NT2/D1 (cell line): ENCODE measurements around the gene ERGIC1.
"Not testable (repeated sequence)": the region's sequence is repeated elsewhere in the genome, so short reads cannot be mapped to it uniquely, and the experiment has no call there.

Source experiments
- DNase-seq: peaks from one replicate; pipeline ENCODE4 v3.0.0-alpha.2; 2011; ENCODE audit warnings: low read depth, low spot score
- H3K27me3 ChIP-seq: 2 replicates; pipeline ENCODE4 v1.6.0; 2011; ENCODE audit warnings: mild to moderate bottlenecking; ENCODE audit not compliant: insufficient read length, insufficient read depth
- H3K36me3 ChIP-seq: 2 replicates; pipeline ENCODE4 v1.6.1; 2011; ENCODE audit warnings: mild to moderate bottlenecking, low read length, mixed read lengths; ENCODE audit not compliant: insufficient read depth, insufficient read length
- H3K4me1 ChIP-seq: 2 replicates; pipeline ENCODE4 v1.5.1; 2011; ENCODE audit not compliant: insufficient read depth, insufficient read length
- H3K4me3 ChIP-seq: 2 replicates; pipeline ENCODE4 v1.5.1; 2011; ENCODE audit warnings: low read depth; ENCODE audit not compliant: insufficient read length
- H3K9ac ChIP-seq: 2 replicates; pipeline ENCODE4 v1.6.0; 2011; ENCODE audit warnings: low read depth; ENCODE audit not compliant: insufficient read length
- H3K9me3 ChIP-seq: 2 replicates; pipeline ENCODE4 v1.5.1; 2011; ENCODE audit warnings: mild to moderate bottlenecking, low read length; ENCODE audit not compliant: insufficient read depth
- SUZ12 ChIP-seq: IDR thresholded peaks from 2 replicates; pipeline ENCODE4 v1.6.1; 2011; ENCODE audit not compliant: insufficient read length, insufficient read depth; ENCODE audit errors: extremely low read depth
- YY1 ChIP-seq: IDR thresholded peaks from 2 replicates; pipeline ENCODE4 v1.6.1; 2011; ENCODE audit not compliant: insufficient read length, insufficient read depth
- ZNF274 ChIP-seq: IDR thresholded peaks from 2 replicates; pipeline ENCODE4 v1.6.1; 2011; ENCODE audit warnings: mild to moderate bottlenecking, low read depth, low read length

The ERGIC1 gene

DNA sequence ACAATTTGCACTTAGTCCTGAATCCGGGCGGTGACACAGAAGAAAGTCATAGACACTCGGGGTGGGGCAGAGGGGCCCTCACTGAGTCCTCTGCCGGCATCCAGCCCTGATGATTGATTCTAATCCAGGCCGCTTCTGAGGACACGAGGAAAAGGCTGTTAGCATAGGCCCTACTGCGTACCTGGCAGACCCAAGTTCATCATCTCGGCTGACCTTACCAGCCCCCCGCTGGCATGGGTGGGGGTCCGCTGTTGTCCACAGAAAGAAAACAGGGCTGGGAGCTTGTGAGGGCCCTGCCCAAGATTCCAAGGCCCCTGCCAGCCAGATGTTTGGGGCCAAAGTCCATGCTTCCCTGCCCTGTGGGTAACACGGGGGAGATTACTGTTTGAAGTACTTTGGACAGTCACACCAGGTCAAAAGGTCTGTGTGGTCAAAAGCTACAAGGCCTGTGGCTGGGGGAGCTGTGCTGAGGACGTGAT lies 24.5 kb downstream of the ERGIC1 start:
- DNase-seq, result no peak
- H3K4me1 ChIP-seq, result no peaks in the 10 kb centered on the region

GRCh38 chr5:172858990-172859811 lies 25.1 kb downstream of the ERGIC1 start:
- Histone ChIP-seq H3K36me3 (peaks cover 30% of the 10 kb centered on the region), H3K9ac (no peak overlapping the region), H3K27me3 (no peaks in the 10 kb centered on the region), H3K4me3 (no peak overlapping the region), H3K9me3 (no peaks in the 10 kb centered on the region), H3K4me1 (no peaks in the 10 kb centered on the region)
- TF ChIP-seq YY1, result no peak
- no peak for TF ChIP-seq ZNF274
- no peak for TF ChIP-seq SUZ12
- no peak for DNase-seq

More for the DNA sequence above, 24.5 kb downstream of the ERGIC1 start:
- TF ChIP-seq SUZ12, result no peak
- no peak for TF ChIP-seq ZNF274
- no peak for TF ChIP-seq YY1
- Histone ChIP-seq H3K9me3 (no peaks in the 10 kb centered on the region), H3K9ac (no peak overlapping the region), H3K36me3 (peaks cover 30% of the 10 kb centered on the region), H3K4me3 (no peak overlapping the region), H3K27me3 (no peaks in the 10 kb centered on the region)

GRCh38 chr5:172859966-172860365 lies 25.9 kb downstream of the ERGIC1 start:
- Histone ChIP-seq H3K27me3 (no peaks in the 10 kb centered on the region), H3K9ac (no peak overlapping the region), H3K4me3 (no peak overlapping the region), H3K4me1 (no peaks in the 10 kb centered on the region), H3K9me3 (no peaks in the 10 kb centered on the region), H3K36me3 (peaks cover 29% of the 10 kb centered on the region)
- TF ChIP-seq YY1 (no peak), ZNF274 (no peak), SUZ12 (no peak)
- no peak for DNase-seq

GRCh38 chr5:172860520-172861443 lies 26.7 kb downstream of the ERGIC1 start:
- TF ChIP-seq ZNF274, result no peak
- TF ChIP-seq YY1, result no peak
- TF ChIP-seq SUZ12, result no peak

DNA sequence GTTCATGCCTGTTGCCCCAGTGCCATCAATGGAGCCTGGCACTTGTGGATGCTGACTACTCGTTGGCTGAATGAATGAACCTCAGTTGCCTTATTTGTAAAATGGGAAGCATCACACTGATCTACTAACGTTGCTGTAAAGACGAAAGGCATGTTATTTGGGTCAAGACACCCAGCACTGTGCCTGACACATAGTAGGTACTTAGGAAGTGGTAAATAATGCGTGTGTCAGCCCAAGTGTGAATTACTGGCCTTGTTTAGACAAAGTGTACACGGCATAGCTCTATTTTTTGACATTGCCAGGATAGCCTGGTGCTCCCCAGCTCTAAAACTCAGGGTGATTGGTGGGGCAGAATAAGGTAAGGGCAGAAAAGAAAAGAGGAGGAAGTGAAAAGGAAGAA lies 27.4 kb downstream of the ERGIC1 start:
- no peaks in the 10 kb centered on the region for H3K27me3 ChIP-seq
- no peak overlapping the region for H3K9ac ChIP-seq
- H3K4me1 ChIP-seq, result peaks cover 3% of the 10 kb centered on the region
- H3K36me3 ChIP-seq, result peaks cover 15% of the 10 kb centered on the region
- TF ChIP-seq SUZ12 (no peak), YY1 (no peak), ZNF274 (no peak)
- H3K9me3 ChIP-seq, result no peaks in the 10 kb centered on the region
- no peak for DNase-seq
- no peak overlapping the region for H3K4me3 ChIP-seq

More at GRCh38 chr5:172860520-172861443, 26.7 kb downstream of the ERGIC1 start:
- H3K4me1 ChIP-seq, result no peaks in the 10 kb centered on the region
- peaks cover 22% of the 10 kb centered on the region for H3K36me3 ChIP-seq
- no peak overlapping the region for H3K4me3 ChIP-seq
- H3K9ac ChIP-seq, result no peak overlapping the region
- no peaks in the 10 kb centered on the region for H3K9me3 ChIP-seq
- no peaks in the 10 kb centered on the region for H3K27me3 ChIP-seq
- no peak for DNase-seq

DNA sequence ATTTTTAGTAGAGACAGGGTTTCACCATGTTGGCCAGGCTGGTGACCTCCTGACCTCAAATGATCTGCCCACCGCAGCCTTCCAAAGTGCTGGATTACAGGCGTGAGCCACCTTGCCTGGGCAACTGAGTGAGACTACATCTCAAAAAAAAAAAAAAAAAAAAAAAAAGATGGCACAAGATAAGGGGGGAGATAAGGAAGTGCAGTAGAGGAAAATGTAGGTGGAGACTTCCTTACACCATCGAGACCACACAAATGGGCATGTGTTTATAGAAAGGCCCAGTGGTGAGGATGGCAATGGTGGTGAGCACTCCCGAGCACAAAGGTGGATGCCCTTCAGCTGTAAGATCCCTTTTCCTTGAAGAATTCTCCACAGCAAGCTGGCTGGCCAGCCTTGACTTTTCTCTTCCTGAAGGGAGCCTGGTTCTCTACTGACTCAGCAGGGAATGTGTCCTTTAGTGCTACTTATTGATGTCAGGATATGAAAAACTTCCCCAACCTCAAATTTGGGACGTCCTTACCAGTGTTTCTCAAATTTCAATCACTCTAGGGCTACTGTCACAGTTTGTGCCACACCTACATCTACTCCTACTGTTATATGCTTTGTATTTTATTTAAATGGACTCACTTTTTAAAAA lies 28.2 kb downstream of the ERGIC1 start:
- peaks cover 8% of the 10 kb centered on the region for H3K36me3 ChIP-seq
- no peak overlapping the region for H3K9ac ChIP-seq
- H3K4me1 ChIP-seq, result peaks cover 10% of the 10 kb centered on the region

GRCh38 chr5:172864171-172864570 lies 30.1 kb downstream of the ERGIC1 start:
- H3K4me1 ChIP-seq, result peaks cover 17% of the 10 kb centered on the region
- not testable (repeated sequence) for H3K9me3 ChIP-seq, H3K9ac ChIP-seq, H3K27me3 ChIP-seq, DNase-seq, H3K4me3 ChIP-seq, H3K36me3 ChIP-seq

More for the DNA sequence above, 28.2 kb downstream of the ERGIC1 start:
- no peak for DNase-seq
- H3K4me3 ChIP-seq, result no peak overlapping the region
- H3K27me3 ChIP-seq, result no peaks in the 10 kb centered on the region
- no peaks in the 10 kb centered on the region for H3K9me3 ChIP-seq
- TF ChIP-seq SUZ12, result no peak
- no peak for TF ChIP-seq YY1
- TF ChIP-seq ZNF274, result no peak
